GM23248 (cell line): ENCODE results near the gene SLIT3.

Source experiments
- EZH2 ChIP-seq: fragments of 200-600 bp; sonication (generic); IDR thresholded peaks from 2 replicates; pipeline ENCODE4 v1.6.1; 2018; ENCODE audit warnings: antibody characterized with exemption, mild to moderate bottlenecking; ENCODE audit not compliant: insufficient read depth, poor library complexity, severe bottlenecking
- EZH2phosphoT487 ChIP-seq: fragments of 200-600 bp; sonication (generic); IDR thresholded peaks from 2 replicates; pipeline ENCODE4 v1.6.1; 2018; ENCODE audit warnings: antibody characterized with exemption, moderate library complexity, mild to moderate bottlenecking, low read depth; ENCODE audit not compliant: insufficient read depth

GRCh38 chr5:168646335-168646734 is 654.6 kb downstream of the SLIT3 start:
- TF ChIP-seq EZH2 (no peak), EZH2phosphoT487 (no peak)
